Hematopoietic multipotent progenitor cell treated with erythropoietin and hydrocortisone succinate and interleukin-3 and kit ligand, for 17 days (in vitro differentiated cells): ENCODE results near the gene CDR2L.

Source experiments
- DNase-seq: peaks from one replicate; pipeline ENCODE4 v3.0.0-alpha.2; 2015; ENCODE audit warnings: low spot score

The CDR2L gene

DNA sequence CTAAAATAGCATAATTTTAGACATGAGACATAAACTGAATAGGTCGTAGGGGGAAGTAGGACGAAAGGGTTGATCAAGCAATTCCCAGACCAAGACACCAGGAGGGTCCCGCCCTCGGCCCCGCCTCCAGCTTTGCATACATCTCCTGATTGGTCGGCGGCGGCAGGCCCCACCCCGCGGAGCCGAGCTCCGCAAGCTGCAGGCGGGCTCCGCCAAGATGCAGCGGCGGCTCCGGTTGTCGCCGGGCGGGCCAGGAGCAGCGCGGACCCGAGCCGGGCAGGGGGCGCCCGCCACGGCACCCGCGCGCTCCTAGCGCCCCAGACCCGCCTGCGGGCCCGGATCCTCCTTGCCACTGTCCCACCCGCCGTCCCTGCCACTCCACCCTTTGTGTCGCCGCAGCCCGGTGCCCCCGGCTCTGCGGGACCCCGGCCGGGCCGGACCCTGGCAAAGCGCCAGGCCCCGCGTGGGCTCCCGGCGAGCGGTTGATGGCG is at the start of gene CDR2L:
Gene CDR2L (plus strand): TSS at position 215 of the 491 bp plus-strand sequence. CDS start 412 bp downstream, outside the sequence.
- peak; percentile 85 for DNase-seq

DNA sequence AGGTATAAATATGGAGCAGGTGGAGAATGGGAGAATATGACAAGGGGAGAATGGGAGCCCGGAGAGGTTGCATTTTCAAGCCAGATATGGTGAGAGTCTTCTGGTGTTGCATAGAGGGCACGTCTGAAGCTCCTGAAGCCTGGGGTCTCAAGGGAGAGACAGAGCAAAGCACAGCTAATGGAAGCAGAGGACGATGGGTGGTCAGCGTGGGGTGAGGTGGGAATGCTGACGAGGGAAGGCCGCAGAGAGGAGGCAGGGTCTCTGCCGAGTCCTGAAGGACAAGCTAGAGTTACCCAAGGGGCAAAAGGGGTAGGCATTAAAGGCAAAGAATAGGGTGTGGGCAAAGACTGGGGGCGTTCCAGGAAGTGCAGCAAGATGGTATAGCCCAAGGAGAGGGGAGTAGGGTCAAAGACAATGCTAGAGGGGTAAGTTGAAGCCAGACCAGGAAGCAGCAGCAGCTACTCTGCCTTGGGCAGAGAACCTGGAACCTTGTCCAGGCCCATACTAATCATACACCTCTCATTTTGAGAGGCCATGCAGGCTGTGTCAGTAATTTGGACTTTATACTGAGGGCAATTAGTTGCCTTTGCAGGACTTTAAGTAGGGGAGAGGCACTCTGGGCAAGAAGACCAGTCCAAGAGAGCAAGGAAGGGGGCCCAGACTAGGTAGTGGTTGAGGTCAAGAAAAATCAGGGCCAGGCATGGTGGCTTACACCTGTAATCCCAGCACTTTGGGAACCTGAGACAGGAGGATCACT is 49.1 kb upstream of the CDR2L start:
- DNase-seq: no peak

- DNase-seq: no peak
Observed at GRCh38 chr17:74939534-74939933, 47.9 kb upstream of the CDR2L start.

- DNase-seq: no peak
Observed at GRCh38 chr17:74941128-74941725, 46.2 kb upstream of the CDR2L start.

- DNase-seq: no peak
Observed at GRCh38 chr17:74943808-74944522, 43.5 kb upstream of the CDR2L start.

GRCh38 chr17:74945543-74945942 is 41.9 kb upstream of the CDR2L start:
- DNase-seq: no peak

DNA sequence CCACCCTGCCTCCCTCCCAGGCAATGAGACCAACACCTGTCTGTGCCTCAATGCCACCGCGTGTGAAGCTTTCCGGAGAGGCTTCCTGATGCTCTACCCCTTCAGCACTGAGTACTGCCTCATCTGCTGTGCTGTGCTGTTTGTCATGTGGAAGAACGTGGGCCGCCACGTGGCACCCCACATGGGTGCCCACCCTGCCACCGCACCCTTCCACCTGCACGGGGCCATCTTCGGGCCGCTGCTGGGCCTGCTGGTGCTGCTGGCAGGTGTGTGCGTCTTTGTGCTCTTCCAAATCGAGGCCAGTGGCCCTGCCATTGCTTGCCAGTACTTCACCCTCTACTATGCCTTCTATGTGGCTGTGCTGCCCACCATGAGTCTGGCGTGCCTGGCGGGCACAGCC is 40.8 kb upstream of the CDR2L start:
- DNase-seq: no peak

- DNase-seq: no peak
Observed at GRCh38 chr17:74947041-74947754, 40.2 kb upstream of the CDR2L start.

GRCh38 chr17:74949455-74950115 is 37.8 kb upstream of the CDR2L start:
- no peak for DNase-seq

DNA sequence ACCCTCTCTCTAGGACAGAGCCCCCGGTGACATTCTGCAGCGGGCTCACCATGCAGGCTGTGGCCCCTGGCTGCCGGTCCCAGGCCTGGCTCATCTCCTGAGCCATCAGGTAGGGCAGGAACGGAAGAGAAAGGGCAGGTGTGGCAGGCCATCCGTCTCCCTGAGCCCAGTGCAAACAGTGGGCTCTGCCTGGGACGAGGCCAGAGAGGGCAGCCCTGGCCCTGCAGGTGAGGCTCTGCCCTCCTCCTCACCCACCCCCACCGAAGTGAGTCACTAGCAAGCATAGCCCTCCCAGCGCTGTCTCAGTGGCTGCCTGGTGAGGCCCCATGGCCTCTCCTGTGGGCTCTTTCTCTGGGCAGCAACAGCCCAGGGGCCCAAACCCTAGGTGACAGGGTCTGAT is 37.2 kb upstream of the CDR2L start:
- DNase-seq: no peak

DNA sequence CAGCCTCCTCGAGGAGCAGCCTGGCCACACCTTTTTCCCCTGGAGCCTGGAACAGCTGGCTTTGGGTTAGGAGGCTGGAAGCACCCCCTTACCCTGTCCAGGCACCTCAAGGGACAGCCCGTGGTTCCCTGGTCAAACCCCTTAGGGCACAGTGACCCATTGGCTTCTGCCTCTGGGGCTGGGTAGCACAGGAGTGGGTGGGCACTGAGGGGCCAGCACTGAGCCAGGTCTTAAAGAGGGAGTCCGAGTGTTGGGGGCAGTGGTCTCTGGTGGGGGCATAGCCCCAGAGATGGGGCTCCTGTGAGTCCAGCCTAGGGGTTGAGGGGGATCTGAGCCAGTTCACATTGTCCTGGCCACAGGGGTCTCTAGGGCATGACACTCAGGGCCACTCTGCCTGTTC is 36.4 kb upstream of the CDR2L start:
- DNase-seq: no peak

DNA sequence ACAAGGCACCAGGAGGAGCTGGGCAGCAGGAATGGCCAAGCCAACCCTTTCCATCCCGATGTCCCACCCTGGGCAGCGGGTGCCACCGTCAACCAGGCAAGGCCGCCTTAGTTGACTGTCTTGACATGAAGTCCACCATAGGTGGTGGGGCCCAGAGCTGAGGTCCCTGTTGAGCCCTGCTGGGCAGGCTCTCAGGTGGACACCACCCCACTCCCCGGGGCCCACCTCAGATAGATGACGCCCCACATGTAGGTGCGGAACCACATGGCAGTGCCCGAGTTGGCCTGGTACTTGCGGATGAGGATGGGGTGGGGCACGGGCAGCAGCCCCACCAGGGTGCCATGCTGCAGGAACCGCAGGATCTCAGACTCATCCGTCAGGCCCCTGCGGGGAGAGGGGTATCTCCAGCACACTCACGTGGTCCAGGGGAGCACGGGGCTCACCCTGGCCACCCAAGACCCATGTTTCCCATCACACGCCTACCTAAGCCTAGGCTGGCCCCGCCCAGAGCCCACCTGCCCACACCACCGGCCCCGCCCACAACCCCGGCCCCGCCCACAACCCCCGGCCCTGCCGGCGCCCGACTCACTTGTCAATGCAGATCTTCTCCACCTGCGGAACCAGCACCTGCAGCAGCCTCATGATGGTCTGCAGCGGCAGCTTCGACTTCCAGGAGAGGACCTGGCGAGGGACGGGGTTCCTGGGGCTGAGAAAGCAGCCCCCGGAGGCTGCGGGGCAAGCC is 35.6 kb upstream of the CDR2L start:
- DNase-seq: no peak

DNA sequence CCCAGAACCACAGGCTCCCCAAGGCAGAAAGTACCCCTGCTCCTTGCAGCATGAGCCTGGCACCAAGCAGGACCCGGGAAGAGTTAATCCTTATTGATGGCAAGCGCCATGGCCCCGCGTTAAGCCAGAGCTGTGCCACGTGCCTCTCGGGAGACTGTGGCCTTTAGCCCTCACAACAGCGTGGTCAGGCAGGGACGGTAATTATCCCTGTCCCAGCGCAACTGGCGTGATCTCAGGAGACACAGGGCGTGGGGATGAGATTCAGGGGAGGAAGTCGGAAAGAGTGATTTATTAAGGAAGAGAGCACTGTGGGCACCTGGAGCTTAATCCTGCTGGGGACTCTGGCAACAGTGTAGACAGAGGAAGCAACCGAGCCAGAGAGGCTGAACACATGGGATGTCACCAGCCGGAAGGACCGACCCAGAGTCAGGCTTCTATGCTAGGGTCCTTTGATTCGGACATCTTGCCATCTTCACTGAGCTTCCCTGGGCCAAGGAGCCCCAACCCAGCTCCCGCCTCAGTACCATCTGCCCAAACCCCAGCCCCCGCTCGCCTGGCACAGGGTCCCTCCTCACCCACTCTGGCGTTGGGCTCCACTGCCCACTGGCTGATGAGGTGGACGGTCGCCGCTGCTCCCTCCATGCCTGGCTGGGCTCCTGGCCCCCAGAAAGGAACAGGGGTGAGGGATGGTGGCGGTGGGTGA is 34.9 kb upstream of the CDR2L start:
- DNase-seq: no peak

- no peak for DNase-seq
Observed at GRCh38 chr17:74953134-74953687, 34.2 kb upstream of the CDR2L start.

DNA sequence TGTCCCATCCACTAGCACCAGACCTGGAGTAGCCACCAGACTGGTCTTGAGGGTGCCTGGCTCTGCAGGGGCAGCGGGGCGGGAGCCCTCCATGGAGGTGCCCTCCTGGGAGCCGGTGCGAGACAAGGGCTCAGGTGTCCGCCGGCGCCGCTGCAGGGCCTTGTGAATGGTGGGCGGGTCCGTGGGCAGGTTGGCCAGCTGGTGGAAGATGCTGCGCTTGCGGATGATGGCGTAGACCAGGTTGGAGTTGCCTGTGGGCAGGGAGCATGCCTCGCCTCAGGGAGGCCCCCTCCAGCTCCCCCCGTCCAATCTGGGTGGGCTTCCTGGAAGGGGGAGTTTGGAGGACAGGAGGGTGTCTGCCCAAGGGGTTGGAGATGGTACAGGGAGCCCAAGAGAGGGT is 33.3 kb upstream of the CDR2L start:
- DNase-seq: no peak

DNA sequence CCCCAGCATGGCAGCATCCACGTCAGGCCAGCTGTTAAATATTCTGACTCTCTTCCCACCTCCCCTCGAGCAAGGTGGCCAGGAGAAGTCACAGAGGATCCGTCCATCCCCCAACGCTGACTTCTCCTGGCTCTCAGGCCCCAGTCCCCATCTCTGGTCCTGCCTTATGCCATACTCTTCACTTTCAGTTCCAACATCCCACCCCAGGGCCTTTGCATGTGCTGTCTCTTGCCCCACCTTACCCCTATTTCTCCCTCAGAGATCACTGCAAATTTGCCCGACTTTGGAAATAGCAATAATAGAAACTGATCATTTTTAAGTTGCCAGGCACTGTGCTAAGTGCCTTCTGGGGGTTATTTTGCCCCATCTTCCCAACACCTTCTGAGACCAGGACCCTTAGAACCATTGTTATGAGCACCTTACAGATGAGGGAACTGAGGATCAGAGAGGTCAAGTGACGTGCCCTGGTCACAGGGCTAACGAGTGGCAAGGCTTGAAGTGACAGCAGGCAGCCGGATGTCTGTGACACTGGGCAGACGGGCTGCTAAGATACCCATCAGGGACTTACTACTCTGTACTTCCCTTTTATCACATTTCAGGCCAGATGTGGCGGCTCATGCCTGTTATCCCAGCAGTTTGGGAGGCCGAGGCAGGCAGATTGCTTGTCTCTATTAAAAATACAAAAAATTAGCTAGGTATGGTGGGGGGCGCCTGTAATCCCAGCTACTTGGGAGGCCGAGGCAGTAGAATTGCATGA is 32.6 kb upstream of the CDR2L start:
- DNase-seq: no peak

DNA sequence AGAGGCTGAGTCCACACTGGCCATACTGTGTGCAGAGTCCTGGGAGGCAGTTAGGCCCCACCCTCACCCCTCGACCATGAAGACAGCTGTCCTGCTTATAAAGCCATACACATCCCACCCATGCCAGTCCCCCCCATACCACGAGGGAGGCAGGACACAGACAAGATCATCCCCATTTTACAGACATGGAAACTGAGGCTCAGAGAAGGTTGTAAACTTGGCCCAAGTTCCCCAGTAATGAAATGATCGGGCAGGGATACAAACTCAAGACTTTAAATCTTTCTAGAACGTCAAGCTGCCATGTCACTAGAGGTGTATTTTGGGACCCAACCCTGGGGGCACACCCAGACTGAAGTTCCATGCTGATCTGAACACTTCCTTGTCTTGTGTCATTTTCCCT is 31.3 kb upstream of the CDR2L start:
- no peak for DNase-seq

DNA sequence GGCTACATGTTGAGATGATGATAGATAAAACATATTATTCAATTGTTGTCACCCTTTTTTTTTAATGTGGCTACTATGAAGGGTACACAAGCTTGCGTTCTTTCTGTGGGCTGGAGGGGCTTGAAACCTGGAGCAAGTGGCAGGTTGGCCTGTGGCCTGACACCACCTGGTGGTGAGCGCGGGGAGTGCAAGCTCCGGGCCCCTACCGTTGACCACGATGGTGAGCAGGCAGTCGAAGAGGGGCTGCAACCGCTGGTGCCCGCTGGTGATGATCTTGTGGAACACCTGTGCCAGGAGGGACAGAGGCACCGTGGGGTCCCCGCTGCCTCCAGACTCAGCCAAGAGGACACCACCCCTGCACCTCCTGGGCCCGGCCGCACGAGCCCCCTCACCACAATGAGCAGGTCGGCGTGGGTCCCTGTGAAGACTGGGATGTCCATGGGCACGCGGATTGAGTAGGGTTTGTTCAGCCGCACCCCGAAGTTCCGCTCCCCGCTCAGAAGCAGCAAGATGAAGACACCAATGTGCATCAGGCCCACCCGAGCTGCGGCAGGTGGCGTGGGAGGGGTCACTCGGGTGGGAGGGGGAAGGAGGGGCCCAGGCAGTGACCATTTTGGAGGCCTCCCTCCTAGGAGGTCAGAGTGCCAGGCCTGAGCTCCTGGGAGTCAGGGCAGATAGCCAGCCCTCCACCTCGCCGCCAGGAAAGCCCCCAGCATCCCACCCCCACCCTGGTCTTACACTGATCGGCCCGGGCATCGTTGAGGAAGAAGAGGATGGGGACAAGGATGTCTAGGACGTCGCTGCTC is 29.3 kb upstream of the CDR2L start:
- DNase-seq: peak; percentile 63
